NCI-H526 (cell line): ENCODE results near the gene ZMAT3.
A peak's percentile ranks its signal among the peaks of the same experiment; 100 is the strongest.

Experiments used
- DNase-seq, 2 experiments: peaks; one replicate each; lab custom pipeline; 2025; lab: John Stamatoyannopoulos, UW

Gene ZMAT3

DNA sequence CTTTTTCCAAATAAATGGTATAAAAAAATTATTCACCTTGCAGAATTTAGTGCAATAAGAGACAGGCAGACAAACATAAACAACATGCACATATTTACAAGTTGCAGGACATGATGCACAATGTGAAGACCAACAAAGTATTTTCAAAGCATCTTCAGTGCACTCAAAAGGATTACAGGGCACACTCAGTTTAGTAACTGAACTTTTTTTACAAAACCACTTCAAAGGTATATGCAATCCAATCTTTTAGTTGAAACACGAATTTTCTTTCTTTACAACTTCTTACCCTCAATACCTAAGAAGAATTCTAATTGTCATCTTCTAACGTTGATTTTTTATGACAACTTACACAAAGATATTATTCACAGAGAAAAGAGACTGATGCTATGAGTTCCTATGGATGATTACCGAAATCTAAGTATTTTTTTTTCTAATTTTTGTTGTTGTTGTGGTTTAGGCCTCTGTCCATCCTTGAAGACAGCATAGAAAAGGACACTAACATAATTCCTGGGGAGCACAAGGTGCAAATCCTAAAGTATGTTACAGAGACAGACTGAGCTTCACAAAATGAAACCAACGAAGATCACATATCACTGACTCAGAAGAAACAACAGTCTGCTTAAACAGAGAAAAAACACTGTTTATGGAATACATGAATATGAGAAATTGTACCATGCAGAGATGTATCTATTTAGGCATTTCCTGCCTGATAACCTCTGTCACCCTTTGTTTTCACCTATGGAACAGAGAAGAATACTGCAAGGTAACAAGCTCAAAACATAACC, 50.3 kb downstream of the ZMAT3 start:
- DNase-seq: no peak

DNA sequence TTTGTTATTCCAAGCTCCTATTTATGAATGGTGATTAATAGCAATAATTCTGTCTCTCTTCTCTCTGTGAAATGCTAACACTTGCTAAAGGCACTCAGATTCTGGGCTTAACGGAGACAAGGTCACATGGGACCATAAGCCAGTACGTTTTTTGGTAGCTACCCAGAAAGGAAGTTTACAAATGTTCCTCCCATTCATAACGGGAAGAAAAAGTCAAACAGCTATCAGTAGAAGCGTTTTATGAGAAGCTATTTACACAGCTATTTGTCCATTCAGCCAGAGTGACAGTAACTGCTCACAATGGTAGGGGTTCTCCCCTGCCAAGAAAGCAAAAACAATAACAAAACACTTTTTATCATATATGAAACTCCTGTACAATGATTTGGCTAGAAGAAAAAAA, 51.5 kb downstream of the ZMAT3 start:
- DNase-seq: no peak

- no peak for DNase-seq
Measured at GRCh38 chr3:179018808-179019207, 52.8 kb downstream of the ZMAT3 start.

DNA sequence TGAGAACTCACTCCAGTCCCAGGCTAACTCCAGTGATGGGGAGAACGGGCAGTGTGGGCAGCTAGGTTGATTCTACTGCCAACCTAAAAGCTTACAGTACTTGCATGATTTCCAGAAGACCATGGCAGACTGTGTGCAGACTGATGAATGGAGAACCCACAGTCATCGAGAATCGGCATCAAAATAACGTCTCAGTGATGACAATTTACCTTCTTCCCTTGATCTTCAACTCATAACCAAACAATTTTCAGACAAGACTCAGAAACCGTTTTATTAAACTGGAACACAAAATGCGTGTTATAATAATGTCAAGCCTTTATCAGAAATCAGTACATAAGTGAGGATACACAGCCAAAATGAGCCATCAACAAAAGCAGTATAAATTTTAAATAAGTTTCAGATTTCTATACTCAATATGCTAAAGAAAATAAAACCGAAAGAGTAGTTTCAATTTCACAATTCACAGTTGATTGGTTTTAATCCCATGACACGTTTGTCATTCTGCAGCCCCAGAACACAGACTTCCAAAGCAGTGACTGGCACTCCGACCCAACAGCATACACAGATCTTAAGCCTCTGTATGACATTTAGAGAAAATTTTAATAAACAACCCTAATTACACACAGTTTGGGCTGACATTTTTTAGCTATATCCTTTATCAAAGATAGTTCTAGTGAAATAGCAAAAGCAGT, 54.5 kb downstream of the ZMAT3 start:
- DNase-seq: no peak

DNA sequence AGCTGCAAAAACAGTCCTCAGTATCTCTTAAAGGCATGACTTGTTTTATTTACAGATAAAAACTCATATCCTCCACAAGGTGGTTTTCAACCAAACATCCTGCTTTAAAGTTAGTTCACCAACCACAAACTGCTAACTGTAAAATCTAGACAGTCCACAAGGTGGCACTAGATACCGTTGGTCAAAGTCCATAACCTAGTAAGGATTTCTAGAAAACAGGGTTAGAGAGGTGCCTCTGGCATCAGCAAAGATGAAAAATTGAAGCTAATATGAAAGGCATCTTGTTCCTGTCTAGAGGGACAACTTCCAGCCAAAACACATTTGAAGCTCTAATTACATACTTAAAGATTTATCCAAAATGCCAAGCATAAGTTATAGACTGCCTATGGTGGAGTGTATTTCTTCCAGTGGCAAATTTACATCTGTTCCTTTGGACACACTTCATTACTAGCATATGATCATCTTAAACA, 56.0 kb downstream of the ZMAT3 start:
- DNase-seq: peak; percentile 19 to 80

GRCh38 chr3:179005706-179006105, 65.9 kb downstream of the ZMAT3 start:
- DNase-seq: no peak

GRCh38 chr3:179005213-179005612, 66.4 kb downstream of the ZMAT3 start:
- no peak for DNase-seq

DNA sequence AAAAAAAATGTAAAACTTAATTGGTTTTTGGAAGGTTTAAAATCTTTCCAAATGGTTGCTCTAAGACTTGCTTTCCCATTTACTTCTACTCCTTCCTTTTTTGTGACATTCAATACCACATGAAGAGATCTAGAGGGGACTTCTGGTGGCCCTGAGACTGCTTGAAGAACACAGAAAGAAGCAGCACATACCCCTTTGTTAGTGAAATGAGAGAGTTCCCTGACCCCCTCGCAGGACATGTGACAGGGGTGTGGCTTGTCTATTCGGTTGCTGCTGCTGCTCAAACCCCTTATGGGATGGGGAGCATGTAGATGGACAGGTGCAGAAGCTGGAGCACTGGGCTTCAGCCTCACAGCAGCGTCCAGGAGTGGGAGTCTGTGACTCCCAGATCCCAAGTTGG, 71.0 kb downstream of the ZMAT3 start:
- DNase-seq: no peak

- no peak for DNase-seq
Measured at GRCh38 chr3:179000144-179000543, 71.5 kb downstream of the ZMAT3 start.

DNA sequence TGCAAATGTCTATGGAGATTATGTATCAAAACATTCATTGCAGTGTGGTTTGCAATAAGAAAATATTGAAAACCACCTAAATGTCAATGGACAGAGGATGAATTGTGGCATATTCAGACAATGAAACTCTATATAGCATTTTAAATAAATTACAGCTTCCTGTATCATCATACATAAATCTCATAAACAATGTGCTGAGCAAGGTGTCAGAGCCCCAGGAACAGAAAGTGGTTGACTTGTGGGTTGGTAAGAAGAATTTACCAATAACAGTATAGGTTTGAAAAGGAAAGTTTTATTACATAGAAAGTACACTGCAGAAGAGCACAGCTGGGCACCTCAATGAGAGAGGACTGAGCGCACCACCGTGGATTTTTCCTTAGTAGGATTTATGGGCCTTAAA, 75.2 kb downstream of the ZMAT3 start:
- DNase-seq: no peak

DNA sequence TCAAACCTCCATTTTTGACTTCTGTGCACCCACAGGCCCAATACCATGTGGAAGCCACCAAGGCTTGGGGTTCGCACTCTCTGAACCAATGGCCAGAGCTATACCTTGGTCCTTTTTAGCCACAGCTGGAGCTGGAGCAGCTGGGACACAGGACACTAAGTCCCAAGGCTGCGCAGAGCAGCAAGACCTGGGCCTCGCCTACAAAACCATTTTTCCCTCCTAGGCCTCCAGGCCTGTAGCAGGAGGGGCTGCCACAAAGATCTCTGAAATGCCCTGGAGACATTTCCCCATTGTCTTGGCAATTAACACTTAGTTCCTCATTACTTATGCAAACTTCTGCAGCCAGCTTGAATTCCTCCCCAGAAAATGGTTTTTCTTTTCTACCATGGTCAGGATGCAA, 81.3 kb downstream of the ZMAT3 start:
- no peak for DNase-seq

GRCh38 chr3:178989821-178990220, 81.8 kb downstream of the ZMAT3 start:
- no peak for DNase-seq

- DNase-seq: no peak
Measured at GRCh38 chr3:178987745-178988144, 83.9 kb downstream of the ZMAT3 start.

GRCh38 chr3:178986456-178986855, 85.2 kb downstream of the ZMAT3 start:
- no peak for DNase-seq

GRCh38 chr3:178982137-178982536, 89.5 kb downstream of the ZMAT3 start:
- no peak for DNase-seq

DNA sequence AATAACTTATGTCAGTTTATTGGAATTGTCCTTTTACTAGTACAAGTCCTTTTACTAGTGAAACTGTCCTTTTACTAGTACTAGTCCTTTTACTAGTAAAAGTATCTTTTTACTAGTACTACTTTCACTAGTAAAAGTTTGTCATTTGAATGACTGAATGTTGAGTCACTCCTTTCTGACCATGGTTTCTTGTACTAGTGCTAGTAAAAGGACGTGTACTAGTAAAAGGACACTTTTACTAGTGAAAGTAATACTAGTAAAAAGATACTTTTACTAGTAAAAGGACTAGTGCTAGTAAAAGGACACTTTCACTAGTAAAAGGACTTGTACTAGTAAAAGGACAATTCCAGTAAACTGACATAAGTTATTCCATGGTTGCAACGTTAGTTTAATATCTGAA, 96.3 kb downstream of the ZMAT3 start:
- no peak for DNase-seq

- no peak for DNase-seq
Measured at GRCh38 chr3:178971614-178972013, 100.0 kb downstream of the ZMAT3 start.

- no peak for DNase-seq
Measured at GRCh38 chr3:178969004-178969700, 102.5 kb downstream of the ZMAT3 start.
